WI38 (cell line): Measurements from ENCODE around the gene GJA3.

ENCODE experiments used
- H3K4me3 ChIP-seq: 2 replicates; pipeline ENCODE4 v1.5.1; 2011; ENCODE audit warnings: low read depth, mild to moderate bottlenecking, control low read depth, low read length
- CTCF ChIP-seq: IDR thresholded peaks from 2 replicates; pipeline ENCODE4 v1.5.1; 2012; ENCODE audit warnings: low read depth, mild to moderate bottlenecking, control low read depth, low read length

The GJA3 gene

GRCh38 chr13:20160306-20161274 is at the start of gene GJA3:
Gene GJA3 (minus strand): TSS chr13:20161052. CDS start chr13:20143288, 17,764 bp downstream.
- TF ChIP-seq CTCF: no peak
- H3K4me3 ChIP-seq: peak within 1 kb of the TSS; percentile 65

- no peak for TF ChIP-seq CTCF
- no peak overlapping the region for H3K4me3 ChIP-seq
These were observed 49.1 kb upstream of the GJA3 start for GRCh38 chr13:20209948-20210347.

DNA sequence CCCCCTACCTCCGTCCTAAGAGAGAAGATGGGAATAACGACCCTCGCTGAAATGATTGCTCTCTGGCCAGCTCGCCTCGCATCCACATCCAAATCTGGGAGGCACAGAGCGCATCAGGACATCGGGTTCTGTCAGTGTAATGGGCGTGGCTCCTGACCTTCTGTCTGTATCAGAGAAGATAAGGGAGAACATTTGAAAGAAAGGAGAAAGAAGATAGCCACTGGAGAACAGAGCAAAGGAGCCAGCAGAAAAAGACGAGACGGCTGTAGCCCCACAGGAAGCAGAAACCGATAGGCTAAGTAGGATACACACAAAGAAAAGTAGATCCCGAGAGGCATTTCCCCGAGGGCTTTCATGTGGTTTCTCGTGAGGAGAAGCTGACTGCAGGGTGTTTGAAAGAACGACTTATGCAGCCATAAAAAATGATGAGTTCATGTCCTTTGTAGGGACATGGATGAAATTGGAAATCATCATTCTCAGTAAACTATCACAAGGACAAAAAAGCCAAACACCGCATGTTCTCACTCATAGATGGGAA is 45.9 kb upstream of the GJA3 start:
- H3K4me3 ChIP-seq: no peak overlapping the region
- no peak for TF ChIP-seq CTCF

- H3K4me3 ChIP-seq: no peak overlapping the region
- no peak for TF ChIP-seq CTCF
These were observed 45.3 kb upstream of the GJA3 start for GRCh38 chr13:20206065-20206697.

DNA sequence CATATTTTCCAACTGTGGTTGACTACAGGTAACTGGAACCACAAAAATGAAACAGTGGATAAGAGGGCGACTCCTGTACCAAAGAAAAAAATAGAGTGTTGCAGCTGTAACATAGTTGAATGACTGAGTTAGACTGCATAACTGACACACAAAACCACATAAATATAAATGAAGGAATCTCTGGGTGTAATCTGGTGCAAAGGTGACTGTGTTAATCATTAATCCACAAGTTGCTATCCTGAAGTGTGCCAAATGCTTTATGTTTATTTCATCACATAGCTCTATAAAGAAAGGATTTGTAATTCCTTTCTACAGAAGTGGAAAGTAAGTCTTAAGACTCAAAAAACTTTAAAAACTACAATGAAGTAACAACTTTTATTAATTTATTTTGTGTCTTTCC is 37.9 kb upstream of the GJA3 start:
- no peak for TF ChIP-seq CTCF
- H3K4me3 ChIP-seq: no peak overlapping the region

DNA sequence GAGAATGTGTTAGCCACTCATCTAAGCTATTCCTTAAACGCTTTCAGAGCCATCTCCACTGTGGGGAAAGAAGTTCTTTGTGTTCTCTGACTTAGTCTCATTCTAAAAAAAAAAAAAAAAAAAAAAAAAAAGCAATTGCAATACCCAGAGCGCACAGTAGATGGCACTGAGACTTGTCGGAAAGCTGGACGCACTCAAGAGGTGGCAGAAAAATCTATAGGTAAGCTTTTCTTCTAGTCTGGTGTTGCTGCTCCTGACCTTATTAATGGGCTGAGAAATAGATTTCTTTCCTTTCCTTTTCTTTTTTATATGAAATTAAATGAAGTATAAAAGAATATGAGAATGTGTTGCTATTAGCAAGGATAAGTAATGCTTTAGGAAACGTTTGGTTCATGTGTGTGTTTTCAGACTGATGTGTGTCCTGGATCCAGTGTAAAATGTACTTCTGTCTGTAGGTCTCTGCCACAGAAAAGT is 36.5 kb upstream of the GJA3 start:
- peak; percentile 70 for TF ChIP-seq CTCF
- no peak overlapping the region for H3K4me3 ChIP-seq
